Smooth muscle cell (in vitro differentiated cells): ENCODE measurements around the gene MLH3. TPM values are rescaled to one million over a fixed set of nuclear protein-coding genes. Genes with fewer than 3 reads are reported as not detected.

ENCODE experiments used
- DNase-seq: peaks from one replicate; lab custom pipeline; 2025; ENCODE audit not compliant: unreplicated experiment; lab: John Stamatoyannopoulos, UW
- H2AFZ ChIP-seq: fragments of 200-600 bp; sonication (generic); 2 replicates; pipeline ENCODE4 v1.6.0; 2016; ENCODE audit warnings: antibody characterized with exemption, low read depth, mild to moderate bottlenecking
- H3F3A ChIP-seq: fragments of 200-600 bp; sonication (generic); 2 replicates; pipeline ENCODE4 v1.6.0; 2017; ENCODE audit warnings: antibody characterized with exemption, low read depth
- H3K27ac ChIP-seq: fragments of 200-600 bp; sonication (generic); 2 replicates; pipeline ENCODE4 v1.5.1; 2016; ENCODE audit warnings: low read depth, mild to moderate bottlenecking
- H3K27me3 ChIP-seq: fragments of 200-600 bp; sonication (generic); 2 replicates; pipeline ENCODE4 v1.6.1; 2016; ENCODE audit warnings: low read depth, mild to moderate bottlenecking
- H3K36me3 ChIP-seq: fragments of 200-600 bp; sonication (generic); 2 replicates; pipeline ENCODE4 v1.5.1; 2016; ENCODE audit warnings: low read depth
- H3K4me1 ChIP-seq: fragments of 200-600 bp; sonication (generic); 2 replicates; pipeline ENCODE4 v1.5.1; 2016; ENCODE audit warnings: low read depth
- H3K4me2 ChIP-seq: fragments of 200-600 bp; sonication (generic); 2 replicates; pipeline ENCODE4 v1.6.0; 2016; ENCODE audit warnings: mild to moderate bottlenecking
- H3K4me3 ChIP-seq: fragments of 200-600 bp; sonication (generic); 2 replicates; pipeline ENCODE4 v1.5.1; 2016; ENCODE audit warnings: mild to moderate bottlenecking
- H3K79me2 ChIP-seq: fragments of 200-600 bp; sonication (generic); 2 replicates; pipeline ENCODE4 v1.6.0; 2016; ENCODE audit warnings: low read depth, mild to moderate bottlenecking
- H3K9ac ChIP-seq: fragments of 200-600 bp; sonication (generic); 2 replicates; pipeline ENCODE4 v1.6.0; 2016; ENCODE audit warnings: low read depth
- H3K9me3 ChIP-seq: fragments of 200-600 bp; sonication (generic); replicated peaks from 2 replicates; pipeline ENCODE4 v1.5.1; 2016; ENCODE audit warnings: low read depth
- H4K20me1 ChIP-seq: fragments of 200-600 bp; sonication (generic); 2 replicates; pipeline ENCODE4 v1.6.0; 2016; ENCODE audit warnings: low read depth
- WGBS: methylation state at CpG from one replicate; pipeline ENCODE4 v1.1.7; 2016; ENCODE audit warnings: low lambda C conversion rate; 5-methylcytosine and 5-hydroxymethylcytosine counted together
- polyA plus RNA-seq: library from polyadenylated mRNA; unstranded; fragments of >200 nt; fragmentation: Nextera tagmentation; extraction: Ambion mirVana; gene quantifications from 2 replicates; pipeline ENCODE4 v1.2.1, GENCODE V29; 2016
- total RNA-seq: library from RNA; depleted of rRNA; stranded (reverse); fragments of >200 nt; gene quantifications from 2 replicates; pipeline ENCODE4 v1.2.3, GENCODE V29; 2014
- TF ChIP-seq, protein P1 (sequence below): fragments of 200-600 bp; sonication (generic); IDR thresholded peaks from 2 replicates; pipeline ENCODE4 v1.5.1; 2017; ENCODE audit warnings: borderline replicate concordance, mild to moderate bottlenecking, antibody characterized with exemption; ENCODE audit not compliant: insufficient read depth, poor library complexity, severe bottlenecking

MLH3 gene
- total and polyA plus RNA-seq, 2 experiments from 2014 or later = 9.6 to 18.9 TPM

DNA sequence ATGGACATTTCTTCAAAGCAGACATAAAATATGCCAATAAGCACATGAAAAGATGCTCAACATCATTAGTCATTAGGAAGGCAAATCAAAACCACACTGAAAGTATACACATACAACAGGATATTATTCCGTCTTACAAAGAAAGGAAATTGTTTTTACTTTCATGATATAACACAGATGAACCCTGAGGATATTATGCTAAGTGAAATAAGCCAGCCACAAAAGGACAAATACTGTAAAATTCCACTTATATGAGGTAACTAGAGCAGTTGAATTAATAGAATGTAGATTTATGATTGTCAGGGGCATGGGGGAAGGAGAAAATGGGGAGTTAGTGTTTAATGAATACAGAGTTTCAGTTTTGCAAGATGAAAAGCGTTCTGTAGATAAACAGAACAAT lies 8.4 kb upstream of the MLH3 start:
- WGBS = 98% methylated on average over 2 of the region's 2 CpGs
- no peak for DNase-seq

DNA sequence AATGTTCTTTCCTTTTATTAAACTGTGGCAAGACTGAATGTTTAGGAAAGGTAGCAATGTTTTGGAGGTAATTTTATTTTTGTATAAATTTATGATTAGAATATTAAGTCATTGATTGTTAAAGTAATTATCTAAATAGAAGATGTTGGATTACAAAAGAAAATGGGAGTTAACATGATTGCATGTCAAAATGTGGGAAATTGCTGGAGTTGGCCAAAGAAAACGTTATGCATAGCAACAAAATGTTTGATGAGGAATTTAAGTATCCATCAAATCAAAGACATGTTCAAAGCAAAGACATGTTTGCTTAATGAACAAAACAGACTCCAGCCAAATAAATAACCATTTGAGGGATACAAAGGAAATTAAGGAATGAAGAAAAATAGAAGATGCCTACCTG lies 3.2 kb upstream of the MLH3 start:
- 92% methylated on average over 1 of the region's 1 CpG for WGBS
- Histone ChIP-seq H3K27ac (no peak overlapping the region), H3K4me1 (peaks cover 4% of the 10 kb centered on the region), H4K20me1 (no peaks in the 10 kb centered on the region), H3K4me3 (no peak overlapping the region), H3K9ac (no peak overlapping the region), H3K9me3 (no peaks in the 10 kb centered on the region), H2AFZ (no peak overlapping the region), H3K4me2 (no peak overlapping the region), H3K79me2 (peaks cover 19% of the 10 kb centered on the region), H3K27me3 (no peaks in the 10 kb centered on the region), H3K36me3 (no peaks in the 10 kb centered on the region), H3F3A (no peaks in the 10 kb centered on the region)
- TF ChIP-seq, protein P1, sequence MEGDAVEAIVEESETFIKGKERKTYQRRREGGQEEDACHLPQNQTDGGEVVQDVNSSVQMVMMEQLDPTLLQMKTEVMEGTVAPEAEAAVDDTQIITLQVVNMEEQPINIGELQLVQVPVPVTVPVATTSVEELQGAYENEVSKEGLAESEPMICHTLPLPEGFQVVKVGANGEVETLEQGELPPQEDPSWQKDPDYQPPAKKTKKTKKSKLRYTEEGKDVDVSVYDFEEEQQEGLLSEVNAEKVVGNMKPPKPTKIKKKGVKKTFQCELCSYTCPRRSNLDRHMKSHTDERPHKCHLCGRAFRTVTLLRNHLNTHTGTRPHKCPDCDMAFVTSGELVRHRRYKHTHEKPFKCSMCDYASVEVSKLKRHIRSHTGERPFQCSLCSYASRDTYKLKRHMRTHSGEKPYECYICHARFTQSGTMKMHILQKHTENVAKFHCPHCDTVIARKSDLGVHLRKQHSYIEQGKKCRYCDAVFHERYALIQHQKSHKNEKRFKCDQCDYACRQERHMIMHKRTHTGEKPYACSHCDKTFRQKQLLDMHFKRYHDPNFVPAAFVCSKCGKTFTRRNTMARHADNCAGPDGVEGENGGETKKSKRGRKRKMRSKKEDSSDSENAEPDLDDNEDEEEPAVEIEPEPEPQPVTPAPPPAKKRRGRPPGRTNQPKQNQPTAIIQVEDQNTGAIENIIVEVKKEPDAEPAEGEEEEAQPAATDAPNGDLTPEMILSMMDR = no peak
- no peak for DNase-seq

More for the DNA sequence above, 8.4 kb upstream of the MLH3 start:
- TF ChIP-seq, protein P1 = no peak
- Histone ChIP-seq H3K27me3 (no peaks in the 10 kb centered on the region), H3K9ac (no peak overlapping the region), H3K27ac (no peak overlapping the region), H3F3A (no peaks in the 10 kb centered on the region), H3K4me1 (no peaks in the 10 kb centered on the region), H3K4me2 (no peak overlapping the region), H3K9me3 (no peaks in the 10 kb centered on the region), H3K79me2 (peaks cover 6% of the 10 kb centered on the region), H2AFZ (no peak overlapping the region), H3K4me3 (no peak overlapping the region), H4K20me1 (no peaks in the 10 kb centered on the region), H3K36me3 (no peaks in the 10 kb centered on the region)

DNA sequence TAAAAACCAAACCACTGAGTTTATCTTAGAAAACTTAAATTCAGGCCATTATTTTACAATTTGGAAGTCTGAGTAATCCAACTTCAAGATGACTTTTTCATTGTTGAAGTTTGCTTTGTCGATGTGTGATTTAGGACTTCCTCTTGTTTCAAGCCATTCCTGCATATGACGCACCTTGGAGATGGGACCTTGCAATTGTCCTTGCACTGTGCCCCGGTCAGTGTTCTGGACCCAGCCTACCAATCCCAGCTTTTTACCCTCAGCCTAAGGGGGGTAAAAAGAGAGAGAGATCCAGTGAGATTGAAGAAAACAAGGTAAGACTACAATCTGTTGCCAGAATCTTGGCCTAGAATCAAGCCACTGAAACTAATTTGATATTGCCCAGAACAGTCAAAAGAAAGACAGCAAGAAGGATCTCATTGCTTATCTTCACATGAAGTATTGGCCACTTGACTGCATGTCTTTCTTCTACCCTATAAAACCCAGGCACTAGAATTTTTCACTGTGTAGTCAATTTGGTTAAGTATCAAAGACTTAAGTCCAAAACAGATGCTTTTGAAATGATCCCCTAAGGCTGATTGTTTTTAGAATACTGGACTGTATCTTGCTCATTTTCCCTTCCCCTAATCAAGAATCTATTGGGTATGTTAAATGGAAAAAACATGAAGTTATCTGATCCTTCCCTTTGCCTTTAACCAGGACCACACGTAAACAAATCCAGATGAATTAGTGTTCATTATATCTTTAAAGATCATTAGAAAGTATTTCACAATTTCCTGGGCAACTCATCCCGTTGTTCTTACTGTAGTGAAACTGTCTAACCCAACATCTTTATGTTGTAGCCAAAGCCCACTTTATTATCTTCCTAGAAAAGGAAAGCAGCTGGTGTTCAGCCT lies 2.4 kb upstream of the MLH3 start:
- Histone ChIP-seq H3K27ac (no peak overlapping the region), H2AFZ (no peak overlapping the region), H3K9ac (no peak overlapping the region), H3K4me3 (no peak overlapping the region), H3K9me3 (no peaks in the 10 kb centered on the region), H4K20me1 (no peaks in the 10 kb centered on the region), H3K79me2 (peaks cover 21% of the 10 kb centered on the region), H3K27me3 (no peaks in the 10 kb centered on the region), H3K36me3 (no peaks in the 10 kb centered on the region), H3K4me1 (peaks cover 4% of the 10 kb centered on the region), H3F3A (no peaks in the 10 kb centered on the region), H3K4me2 (no peak overlapping the region)
- TF ChIP-seq, protein P1 = no peak
- 64% methylated on average over 5 of the region's 5 CpGs for WGBS
- DNase-seq = no peak

DNA sequence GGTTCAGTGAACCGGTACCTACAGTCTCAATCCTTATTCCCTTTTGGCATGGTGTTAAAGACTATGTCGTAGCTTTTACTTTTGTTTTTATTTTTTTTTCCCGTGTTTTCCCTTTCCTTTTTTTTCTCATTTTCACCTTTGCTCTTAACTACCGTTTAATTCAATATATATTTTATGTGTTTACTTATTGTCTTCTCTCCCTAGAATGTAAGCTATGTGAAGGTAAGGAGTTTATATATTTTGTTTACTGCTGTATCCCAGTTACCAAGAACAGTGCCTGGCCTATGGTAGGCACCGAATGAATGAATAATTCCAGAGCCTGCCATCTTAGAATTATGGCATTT lies 261 bp upstream of the MLH3 start:
- no peaks in the 10 kb centered on the region for H3K36me3 ChIP-seq
- H4K20me1 ChIP-seq = no peaks in the 10 kb centered on the region
- peak overlapping the region; percentile 89 for H3K4me2 ChIP-seq
- no peaks in the 10 kb centered on the region for H3K9me3 ChIP-seq
- no peaks in the 10 kb centered on the region for H3F3A ChIP-seq
- H3K27me3 ChIP-seq = no peaks in the 10 kb centered on the region
- peak overlapping the region; percentile 72 for H3K4me3 ChIP-seq
- peaks cover 21% of the 10 kb centered on the region for H3K79me2 ChIP-seq
- TF ChIP-seq, protein P1 = no peak
- H3K27ac ChIP-seq = peak overlapping the region; percentile 41
- peak overlapping the region; percentile 79 for H3K9ac ChIP-seq
- H2AFZ ChIP-seq = peak overlapping the region; percentile 89
- peaks cover 4% of the 10 kb centered on the region for H3K4me1 ChIP-seq
- 36% methylated on average over 5 of the region's 5 CpGs for WGBS
- DNase-seq = no peak
